Adipose tissue (tissue), 3 donors: ENCODE data around the gene ZNF343. TPM values are rescaled to one million over a fixed set of nuclear protein-coding genes. Genes with fewer than 3 reads are reported as not detected.
"Not testable (repeated sequence)": the region's sequence is repeated elsewhere in the genome, so short reads cannot be mapped to it uniquely, and the experiment has no call there.

Source experiments
- H3K27ac ChIP-seq: one replicate; pipeline ENCODE4 v1.5.1; 2013; ENCODE audit warnings: low read depth, low read length
- WGBS, 3 donors: extraction: QIAGEN DNeasy Blood & Tissue Kit; methylation state at CpG; one replicate each; pipeline ENCODE4 v1.1.7; 2013; 5-methylcytosine and 5-hydroxymethylcytosine counted together
- polyA plus RNA-seq, 3 donors: library from polyadenylated mRNA; stranded (reverse); fragments of 200-250 nt; gene quantifications; one replicate each; pipeline ENCODE4 v1.2.3, GENCODE V29; 2013
- donor health status: healthy with polysubstance abuse.
- donor health status: Bipolar disorder and iron deficiency.
- donor health status: healthy.

The ZNF343 gene
- polyA plus RNA-seq, 3 donors, result 3.7 to 6.8 (median 3.8) TPM

DNA sequence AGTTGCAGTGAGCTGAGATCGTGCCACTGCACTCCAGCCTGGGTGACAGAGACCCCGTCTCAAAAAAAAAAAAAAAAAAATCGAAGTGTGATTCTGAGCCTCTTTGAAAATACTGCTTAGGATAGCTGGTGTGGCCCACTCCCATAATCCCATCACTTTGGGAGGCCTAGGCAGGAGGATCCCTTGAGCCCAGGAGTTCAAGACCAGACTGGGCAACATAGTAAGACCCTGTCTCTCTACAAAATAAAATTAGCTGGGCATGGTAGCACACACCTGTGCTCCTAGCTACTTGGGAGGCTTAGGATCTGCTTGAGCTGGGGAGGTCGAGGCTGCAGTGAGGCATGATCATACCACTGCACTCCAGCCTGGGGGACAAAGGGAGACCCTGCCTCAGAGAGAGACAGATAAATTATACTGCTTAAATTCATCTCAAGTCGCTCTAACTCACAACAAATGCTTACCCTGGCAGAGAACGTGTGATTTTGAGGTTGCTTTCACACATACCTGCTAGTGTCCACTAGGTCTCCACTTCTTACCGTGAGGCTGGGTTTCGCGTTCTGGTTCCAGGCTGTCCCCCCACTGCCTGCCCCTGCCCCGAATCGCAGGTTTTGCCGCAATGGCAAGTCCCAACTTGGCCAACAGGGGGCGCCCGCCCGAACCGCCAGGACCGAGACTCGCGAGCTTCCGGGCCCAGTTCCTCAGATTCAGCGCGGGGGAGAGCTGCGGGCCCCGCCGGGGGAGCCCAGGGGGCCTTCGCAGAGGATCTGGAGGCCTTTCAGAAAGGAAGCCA, 15.4 kb upstream of the ZNF343 start:
- WGBS, 3 donors, result 10 to 12% (median 11%) methylated on average over 26 of the region's 26 CpGs
- peak overlapping the region; percentile 79 for H3K27ac ChIP-seq

- not testable (repeated sequence) for H3K27ac ChIP-seq
- WGBS, 3 donors, result 78 to 90% (median 84%) methylated on average over 5 of the region's 5 CpGs
These were observed 14.2 kb upstream of the ZNF343 start for GRCh38 chr20:2522826-2523429.

DNA sequence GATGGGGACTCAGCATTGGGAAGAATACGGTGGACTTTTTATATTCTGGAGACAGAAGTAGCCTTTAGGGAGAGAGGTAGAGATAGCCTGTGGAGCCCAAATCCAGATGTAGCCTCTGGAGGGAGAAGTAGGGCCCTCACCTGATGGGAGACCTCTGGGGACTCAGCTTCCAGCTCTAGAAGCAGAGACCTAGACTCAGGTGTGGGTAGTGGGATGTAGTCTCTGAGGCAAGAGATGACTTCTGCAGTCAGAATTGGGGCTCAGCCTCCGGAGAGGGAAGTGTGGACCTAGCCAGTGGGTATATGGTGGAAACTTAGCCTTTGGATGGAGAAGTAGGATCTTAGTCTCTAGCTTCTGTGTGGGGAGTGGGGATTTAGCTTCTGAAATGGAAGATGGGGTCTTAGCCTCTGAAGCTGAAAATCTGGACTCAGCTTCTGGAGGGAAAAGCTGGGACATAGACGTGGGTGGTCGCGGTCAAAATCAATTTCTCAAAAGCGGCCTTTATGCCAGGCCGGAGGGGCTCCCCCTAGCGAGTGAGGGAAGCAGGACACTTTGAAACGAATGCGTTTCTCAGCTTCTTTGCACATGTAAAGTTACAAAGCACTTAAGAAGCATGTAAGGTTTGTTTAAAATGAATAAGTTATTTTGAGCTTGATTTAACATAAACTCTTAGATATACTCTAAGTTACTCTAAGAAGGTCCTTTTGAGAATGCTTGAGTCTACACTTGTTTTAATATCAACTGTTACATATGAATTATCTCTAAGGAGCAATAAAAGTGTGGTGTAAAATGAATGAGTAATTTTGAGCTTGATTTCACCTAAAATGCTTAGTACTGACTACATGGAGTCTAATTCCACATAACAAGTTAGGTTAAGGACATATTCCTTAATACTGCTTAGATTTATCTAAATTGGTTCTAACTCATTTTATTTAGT, 12.9 kb upstream of the ZNF343 start:
- no peak overlapping the region for H3K27ac ChIP-seq
- WGBS, 3 donors, result 15 to 19% (median 18%) methylated on average over 10 of the region's 10 CpGs

GRCh38 chr20:2520617-2521016, 11.9 kb upstream of the ZNF343 start:
- H3K27ac ChIP-seq, result no peak overlapping the region
- WGBS, 3 donors, result 87 to 96% (median 95%) methylated on average over 3 of the region's 3 CpGs

DNA sequence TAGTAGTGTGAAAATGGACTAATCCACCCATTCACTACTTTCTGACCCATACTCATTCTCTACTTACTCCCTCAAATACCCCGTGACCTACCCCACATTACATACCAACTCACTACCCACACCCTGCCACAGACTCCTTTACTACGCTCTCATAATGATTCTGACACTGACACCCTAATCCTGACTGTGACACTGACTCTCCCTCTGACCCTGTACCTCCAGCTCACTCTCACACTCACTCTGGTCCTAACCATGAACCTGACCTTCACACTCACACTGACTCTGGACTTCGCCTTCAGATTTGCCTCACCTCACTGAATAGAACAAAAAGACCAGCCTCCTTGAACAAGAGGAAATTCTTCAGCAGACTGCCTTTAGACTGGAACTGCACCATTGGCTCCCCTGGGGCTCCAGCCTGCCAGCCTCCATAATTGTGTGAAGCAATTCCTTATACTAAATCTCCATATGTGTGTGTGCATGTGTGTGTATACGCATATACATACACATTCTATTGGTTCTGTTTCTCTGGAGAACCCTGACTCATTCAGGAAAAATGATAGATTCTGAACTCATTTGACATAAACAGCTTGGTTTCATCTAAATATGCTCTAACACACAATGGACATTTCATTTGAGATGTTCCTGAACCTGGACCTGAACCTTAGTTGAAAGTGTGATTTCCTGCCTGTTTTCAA, 10.5 kb upstream of the ZNF343 start:
- WGBS, 3 donors, result 94 to 95% (median 94%) methylated on average over 4 of the region's 4 CpGs
- H3K27ac ChIP-seq, result no peak overlapping the region

DNA sequence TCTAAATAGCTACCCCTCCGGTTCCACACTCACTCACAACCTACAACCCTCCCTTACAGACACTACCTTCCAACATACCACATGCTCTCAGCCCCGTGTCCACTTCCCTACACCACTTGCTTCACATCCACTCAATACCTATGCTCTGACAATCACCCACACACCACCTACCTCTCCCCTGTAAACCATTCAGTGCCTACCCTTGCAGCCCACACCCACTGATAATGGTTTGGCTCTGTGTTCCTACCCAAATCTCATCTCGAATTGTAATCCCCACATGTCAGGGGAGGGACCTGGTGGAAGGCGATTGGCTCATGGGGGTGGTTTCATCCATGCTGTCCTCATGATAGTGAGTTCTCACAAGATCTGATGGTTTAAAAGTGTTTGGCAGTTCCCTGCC, 9.8 kb upstream of the ZNF343 start:
- no peak overlapping the region for H3K27ac ChIP-seq
- 72 to 81% (median 78%) methylated on average over 4 of the region's 4 CpGs for WGBS, 3 donors

GRCh38 chr20:2518096-2518495, 9.4 kb upstream of the ZNF343 start:
- 85 to 92% (median 90%) methylated on average over 10 of the region's 10 CpGs for WGBS, 3 donors
- no peak overlapping the region for H3K27ac ChIP-seq

DNA sequence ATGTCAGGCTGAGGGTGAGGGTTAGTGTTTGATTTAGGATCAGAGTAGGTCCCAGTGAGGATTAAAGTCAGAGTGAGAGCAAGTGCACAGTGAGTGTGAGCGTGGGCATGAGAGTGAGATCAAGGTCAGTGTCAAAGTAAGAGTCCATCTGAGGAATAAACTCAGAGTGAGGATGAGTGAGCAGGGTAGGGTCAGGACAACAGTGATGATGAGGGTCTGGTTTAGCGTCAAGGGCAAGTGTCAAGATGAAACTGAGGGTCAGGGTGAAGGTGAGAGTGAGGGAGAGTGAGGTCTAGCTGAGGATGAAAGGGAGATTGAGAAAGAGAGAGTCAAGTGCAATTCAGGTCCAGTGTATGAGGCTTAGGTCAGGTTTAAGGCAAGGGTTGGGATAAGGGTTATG, 7.7 kb upstream of the ZNF343 start:
- no peak overlapping the region for H3K27ac ChIP-seq
- WGBS, 3 donors, result 56 to 89% (median 82%) methylated on average over 2 of the region's 2 CpGs

DNA sequence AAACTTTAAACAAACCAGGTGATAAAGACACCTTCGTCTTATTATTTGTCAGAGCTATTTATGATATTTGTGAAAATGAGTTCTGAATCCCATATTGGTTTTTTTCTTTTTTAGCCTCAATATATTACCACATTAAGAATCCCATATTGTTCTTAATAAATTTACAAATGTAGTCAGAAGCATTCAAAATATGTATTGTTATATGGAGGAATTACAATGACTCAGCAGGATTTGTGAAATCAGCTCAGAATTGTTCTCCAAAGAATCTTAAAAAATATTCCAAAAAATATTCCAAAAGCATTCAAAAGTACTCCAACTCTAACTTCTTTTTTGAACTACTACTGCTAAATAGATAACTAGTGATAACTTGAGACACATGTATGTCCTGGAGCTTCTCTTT, 6.5 kb upstream of the ZNF343 start:
- no peak overlapping the region for H3K27ac ChIP-seq
- WGBS, 3 donors, result 79 to 82% (median 80%) methylated on average over 1 of the region's 1 CpG

DNA sequence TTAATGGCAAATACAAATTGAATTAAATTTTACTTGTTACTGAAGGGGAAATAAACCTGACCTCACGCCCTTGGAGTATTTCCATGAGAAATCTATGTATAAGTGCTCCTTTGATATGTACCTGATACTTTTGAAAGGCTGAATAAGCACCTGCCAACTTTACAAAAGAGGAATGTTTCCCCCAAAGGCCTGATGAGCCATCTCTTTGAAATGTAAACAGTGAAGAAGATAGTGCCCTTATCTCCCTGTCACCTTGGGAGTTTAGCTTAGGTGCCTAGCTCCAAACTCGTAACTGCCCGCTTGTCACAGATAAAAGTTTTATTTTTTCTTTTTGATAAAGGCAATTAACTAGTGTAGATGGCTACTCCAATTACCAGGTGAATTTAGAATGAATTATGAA, 1.1 kb upstream of the ZNF343 start:
- 80 to 87% (median 85%) methylated on average over 3 of the region's 3 CpGs for WGBS, 3 donors
- no peak overlapping the region for H3K27ac ChIP-seq

- 50 to 53% (median 52%) methylated on average over 9 of the region's 9 CpGs for WGBS, 3 donors
These were observed 710 bp upstream of the ZNF343 start for GRCh38 chr20:2509468-2509781.

GRCh38 chr20:2507875-2508630, 662 bp downstream of the ZNF343 start:
- WGBS, 3 donors, result 10 to 14% (median 13%) methylated on average over 22 of the region's 22 CpGs
- H3K27ac ChIP-seq, result no peak overlapping the region

More at GRCh38 chr20:2509468-2509781, 710 bp upstream of the ZNF343 start:
- H3K27ac ChIP-seq, result no peak overlapping the region

- WGBS, 3 donors, result 74 to 86% (median 83%) methylated on average over 5 of the region's 5 CpGs
These were observed 1.3 kb downstream of the ZNF343 start for GRCh38 chr20:2507464-2507863.

DNA sequence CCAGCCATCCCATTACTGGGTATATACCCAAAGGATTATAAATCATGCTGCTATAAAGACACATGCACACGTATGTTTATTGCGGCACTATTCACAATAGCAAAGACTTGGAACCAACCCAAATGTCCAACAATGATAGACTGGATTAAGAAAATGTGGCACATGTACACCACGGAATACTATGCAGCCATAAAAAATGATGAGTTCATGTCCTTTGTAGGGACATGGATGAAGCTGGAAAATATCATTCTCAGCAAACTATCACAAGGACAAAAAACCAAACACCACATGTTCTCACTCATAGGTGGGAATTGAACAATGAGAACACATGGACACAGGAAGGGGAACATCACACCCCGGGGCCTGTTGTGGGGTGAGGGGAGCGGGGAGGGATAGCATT, 2.3 kb downstream of the ZNF343 start:
- 89 to 93% (median 93%) methylated on average over 2 to 3 of the region's 5 CpGs for WGBS, 3 donors
- H3K27ac ChIP-seq, result not testable (repeated sequence)

More at GRCh38 chr20:2507464-2507863, 1.3 kb downstream of the ZNF343 start:
- no peak overlapping the region for H3K27ac ChIP-seq

GRCh38 chr20:2504803-2505202, 3.9 kb downstream of the ZNF343 start:
- 71 to 87% (median 80%) methylated on average over 2 of the region's 2 CpGs for WGBS, 3 donors
- H3K27ac ChIP-seq, result not testable (repeated sequence)

GRCh38 chr20:2502808-2503384, 5.8 kb downstream of the ZNF343 start:
- H3K27ac ChIP-seq, result not testable (repeated sequence)
- 98% methylated on average over 2 of the region's 2 CpGs for WGBS, 3 donors

DNA sequence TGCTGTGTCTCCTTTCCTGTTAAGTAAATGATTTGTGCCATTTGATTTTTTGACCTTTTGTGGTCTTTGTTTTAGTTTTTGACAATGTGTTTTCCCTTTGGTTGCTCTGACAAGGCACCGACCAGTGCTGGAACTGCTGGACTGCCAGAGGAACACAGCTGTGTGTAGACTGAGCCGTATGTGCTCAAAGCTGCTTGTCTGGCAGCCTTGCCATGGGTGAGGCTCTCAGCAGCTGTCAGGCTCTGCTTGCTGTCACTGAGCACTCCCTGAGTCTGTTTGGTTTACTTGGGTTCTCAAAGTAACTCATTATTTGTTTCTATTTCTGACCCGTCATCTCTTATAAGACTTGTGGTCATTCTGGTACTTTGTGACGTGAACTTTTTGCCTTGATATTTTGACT, 23.1 kb downstream of the ZNF343 start:
- WGBS, 3 donors, result 67 to 82% (median 81%) methylated on average over 4 of the region's 4 CpGs
- no peak overlapping the region for H3K27ac ChIP-seq

- WGBS, 3 donors, result 95 to 97% (median 96%) methylated on average over 2 of the region's 2 CpGs
- H3K27ac ChIP-seq, result no peak overlapping the region
These were observed 23.6 kb downstream of the ZNF343 start for GRCh38 chr20:2485080-2485479.
